A549 (cell line): Measurements from ENCODE around the gene ERAL1. TPM values are rescaled to one million over a fixed set of nuclear protein-coding genes. Genes with fewer than 3 reads are reported as not detected.

Experiments used
- ATAC-seq, 2 experiments: fragments of 200-7000 bp in 1 of 2; fragments of >200 bp in 1 of 2; cut with Nextera tagmentation in 1 of 2; cut with Tn5 transposase in 1 of 2; 3 replicates each; pipeline versions ENCODE4 v1.8.0 to v1.9.1; 2018 to 2020; ENCODE audit warnings: mild to moderate bottlenecking in 1 of 2, moderate library complexity in 1 of 2
- CTCF ChIA-PET: fragments of 300-600 bp; sonication (Branson Sonifier 250); formaldehyde crosslinking; extraction: SDS; loops from one replicate; lab custom pipeline; 2021; ENCODE audit warnings: antibody characterized with exemption, inconsistent platforms; lab: Yijun Ruan, JAX
- POLR2A ChIA-PET: fragments of 350-600 bp; formaldehyde crosslinking; extraction: SDS; loops from one replicate; lab custom pipeline; 2021; ENCODE audit warnings: antibody characterized with exemption, inconsistent platforms; lab: Yijun Ruan, JAX
- DNase-seq, 2 experiments: peaks; one replicate each; pipeline versions ENCODE4 v3.0.0 to v3.0.0-alpha.2; 2011 to 2016; ENCODE audit warnings: low read depth in 1 of 2, low spot score in 1 of 2
- FAIRE-seq: peaks from 2 replicates; lab custom pipeline; 2011; peaks lifted over from hg19 to GRCh38; lab: Jason Lieb, UNC
- H3K27ac ChIP-seq, 2 experiments: fragments of >200 bp; sonication (Bioruptor Twin); formaldehyde crosslinking; 3 replicates each; pipeline ENCODE4 v1.5.1; 2016 to 2017
- H3K4me1 ChIP-seq: fragments of >200 bp; sonication (Bioruptor Twin); formaldehyde crosslinking; 3 replicates; pipeline ENCODE4 v1.6.1; 2016
- H3K4me2 ChIP-seq: fragments of >200 bp; sonication (Bioruptor Twin); formaldehyde crosslinking; 3 replicates; pipeline ENCODE4 v1.6.1; 2016
- H3K4me3 ChIP-seq: fragments of >200 bp; sonication (Bioruptor Twin); formaldehyde crosslinking; 3 replicates; pipeline ENCODE4 v1.5.1; 2016
- H3K9me3 ChIP-seq: fragments of >200 bp; sonication (Bioruptor Twin); formaldehyde crosslinking; 3 replicates; pipeline ENCODE4 v1.6.1; 2016
- BCL3 ChIP-seq: fragments of >200 bp; sonication (Bioruptor Twin); formaldehyde crosslinking; IDR thresholded peaks from 3 replicates; pipeline ENCODE4 v1.6.1; 2016
- BHLHE40 ChIP-seq: IDR thresholded peaks from 2 replicates; pipeline ENCODE4 v1.6.1; 2012; ENCODE audit warnings: low read depth, low read length, inconsistent platforms
- CEBPB ChIP-seq, 2 experiments: fragments of >200 bp in 1 of 2; sonication (Bioruptor Twin) in 1 of 2; formaldehyde crosslinking in 1 of 2; IDR thresholded peaks; 2 replicates each; pipeline ENCODE4 v1.6.1; 2012 to 2016
- E2F6 ChIP-seq: IDR thresholded peaks from 2 replicates; pipeline ENCODE4 v1.6.1; 2012; ENCODE audit warnings: low read depth, borderline replicate concordance
- EHF ChIP-seq: fragments of 250-450 bp; sonication (Bioruptor Pico); IDR thresholded peaks from 2 replicates; pipeline ENCODE4 v1.5.0; 2020; ENCODE audit warnings: mild to moderate bottlenecking
- ESRRA ChIP-seq: fragments of 150-350 bp; IDR thresholded peaks from 2 replicates; pipeline ENCODE4 v1.6.1; 2014; ENCODE audit warnings: mild to moderate bottlenecking, low read length, borderline replicate concordance
- FOXS1 ChIP-seq: fragments of 250-450 bp; sonication (Bioruptor Pico); IDR thresholded peaks from 2 replicates; pipeline ENCODE4 v1.5.0; 2020; ENCODE audit warnings: mild to moderate bottlenecking, moderate library complexity
- HDAC2 ChIP-seq: fragments of 200-600 bp; sonication (generic); IDR thresholded peaks from 2 replicates; pipeline ENCODE4 v1.6.1; 2016
- HEYL ChIP-seq: fragments of 250-450 bp; sonication (Bioruptor Pico); IDR thresholded peaks from 2 replicates; pipeline ENCODE4 v1.8.0; 2021; ENCODE audit warnings: mild to moderate bottlenecking, moderate library complexity
- HOXA7 ChIP-seq: fragments of 250-450 bp; sonication (Bioruptor Pico); IDR thresholded peaks from 2 replicates; pipeline ENCODE4 v1.5.0; 2020; ENCODE audit warnings: mild to moderate bottlenecking, moderate library complexity
- HOXB13 ChIP-seq: fragments of 250-450 bp; sonication (Bioruptor Pico); IDR thresholded peaks from 2 replicates; pipeline ENCODE4 v1.5.0; 2020; ENCODE audit warnings: low read depth, mild to moderate bottlenecking, moderate library complexity
- KDM1A ChIP-seq: fragments of 200-600 bp; sonication (generic); IDR thresholded peaks from 2 replicates; pipeline ENCODE4 v1.6.1; 2016; ENCODE audit warnings: low read depth, mild to moderate bottlenecking
- MAFK ChIP-seq: fragments of 450-650 bp; IDR thresholded peaks from 2 replicates; pipeline ENCODE4 v1.6.1; 2014; ENCODE audit not compliant: partially characterized antibody
- NFE2L2 ChIP-seq: fragments of 150-350 bp; conservative IDR thresholded peaks from 2 replicates; pipeline ENCODE4 v1.6.1; 2014; ENCODE audit warnings: low read length
- POLR2AphosphoS2 ChIP-seq: conservative IDR thresholded peaks from 2 replicates; pipeline ENCODE4 v1.6.1; 2012; ENCODE audit warnings: low read length, improper control_type of control experiment, inconsistent platforms
- RAD21 ChIP-seq, 2 experiments: fragments of >200 bp in 1 of 2; sonication (Bioruptor Twin) in 1 of 2; formaldehyde crosslinking in 1 of 2; IDR thresholded peaks in 1 of 2; conservative IDR thresholded peaks in 1 of 2; 2 replicates in 1 of 2; 3 replicates in 1 of 2; pipeline ENCODE4 v1.6.1; 2012 to 2018; ENCODE audit warnings: inconsistent platforms in 1 of 2
- REST ChIP-seq: fragments of 200-600 bp; sonication (generic); IDR thresholded peaks from 2 replicates; pipeline ENCODE4 v1.6.1; 2016; ENCODE audit warnings: antibody characterized with exemption, mild to moderate bottlenecking, moderate library complexity
- RFX5 ChIP-seq: fragments of 450-650 bp; IDR thresholded peaks from 2 replicates; pipeline ENCODE4 v1.7.1; 2014; ENCODE audit warnings: antibody characterized with exemption, mild to moderate bottlenecking, moderate library complexity
- RNF2 ChIP-seq: fragments of 200-600 bp; sonication (generic); IDR thresholded peaks from 2 replicates; pipeline ENCODE4 v1.6.1; 2016; ENCODE audit warnings: low read depth, mild to moderate bottlenecking, antibody characterized with exemption, moderate library complexity, borderline replicate concordance
- TFCP2L1 ChIP-seq: fragments of 250-450 bp; sonication (Bioruptor Pico); IDR thresholded peaks from 2 replicates; pipeline ENCODE4 v1.5.0; 2021; ENCODE audit warnings: mild to moderate bottlenecking
- TP53 ChIP-seq: fragments of 250-450 bp; sonication (Bioruptor Pico); IDR thresholded peaks from 2 replicates; pipeline ENCODE4 v1.5.0; 2021; ENCODE audit warnings: mild to moderate bottlenecking, moderate library complexity
- ZC3H11A ChIP-seq: fragments of 450-650 bp; IDR thresholded peaks from 2 replicates; pipeline ENCODE4 v1.6.1; 2014; ENCODE audit warnings: antibody characterized with exemption, mild to moderate bottlenecking
- ZFP36 ChIP-seq: fragments of 450-650 bp; IDR thresholded peaks from 2 replicates; pipeline ENCODE4 v1.6.1; 2014; ENCODE audit warnings: borderline replicate concordance; ENCODE audit not compliant: partially characterized antibody
- ZNF302 ChIP-seq: fragments of 250-450 bp; sonication (Bioruptor Pico); IDR thresholded peaks from 2 replicates; pipeline ENCODE4 v1.9.0; 2021; ENCODE audit warnings: inconsistent platforms, mild to moderate bottlenecking, moderate library complexity
- ZSCAN20 ChIP-seq: fragments of 250-450 bp; sonication (Bioruptor Pico); IDR thresholded peaks from 2 replicates; pipeline ENCODE4 v1.8.0; 2022; ENCODE audit warnings: mild to moderate bottlenecking, moderate library complexity
- WGBS: methylation state at CpG from one replicate; pipeline ENCODE4 v1.1.6; 2017; ENCODE audit errors: missing lambda C conversion rate; 5-methylcytosine and 5-hydroxymethylcytosine counted together
- polyA plus RNA-seq, 4 experiments: library from polyadenylated mRNA; depleted of rRNA in 3 of 4; stranded (reverse); fragments of >200 nt; fragmentation: RNase III in 1 of 4; extraction: RNeasy Plus Mini Kit Qiagen cat#74134 plus additional on column Dnase treatment in 1 of 4; gene quantifications; 2 replicates in 3 of 4; 3 replicates in 1 of 4; pipeline ENCODE4 v1.2.3, GENCODE V29; 2011 to 2017

ERAL1 gene
- polyA plus RNA-seq, 2 of the 4 experiments (the other 2 are of a cell fraction): 78.9 to 88.3 TPM

GRCh38 chr17:28904800-28905199 is 50.0 kb downstream of the ERAL1 start:
- no peak overlapping the region for H3K27ac ChIP-seq
- no peak for TF ChIP-seq BCL3
- TF ChIP-seq BHLHE40: no peak
- no peak for TF ChIP-seq TP53 (CRISPR knock-in tag)
- TF ChIP-seq POLR2AphosphoS2: no peak
- TF ChIP-seq ZNF302 (CRISPR knock-in tag): no peak
- TF ChIP-seq HOXA7 (CRISPR knock-in tag): no peak
- no peak for TF ChIP-seq MAFK
- no peak for TF ChIP-seq NFE2L2
- TF ChIP-seq ZSCAN20 (CRISPR knock-in tag): no peak
- TF ChIP-seq HDAC2: no peak
- TF ChIP-seq ZFP36: no peak
- no peak for TF ChIP-seq TFCP2L1 (CRISPR knock-in tag)
- no peak for TF ChIP-seq RNF2
- TF ChIP-seq KDM1A: no peak
- no peak for TF ChIP-seq FOXS1 (CRISPR knock-in tag)
- TF ChIP-seq E2F6: no peak
- no peak for TF ChIP-seq REST
- no peak for TF ChIP-seq EHF (CRISPR knock-in tag)
- TF ChIP-seq, all 56 proteins: peak for 0
- DNase-seq: no peak
- Histone ChIP-seq H3K4me2 (no peak overlapping the region), H3K4me3 (no peak overlapping the region), H3K4me1 (peaks cover 19% of the 10 kb centered on the region), H3K9me3 (no peaks in the 10 kb centered on the region)
- no peak for FAIRE-seq
- ChIA-PET POLR2A (no interaction called here), CTCF (interaction anchor here (0.9 to 34.7 kb wide), 6 partner anchors 14 to 178 kb away, joined by 3 to 685 read pairs (median 82); partner anchors contain the start of genes NEK8 and TLCD1)
- 64% methylated on average over 4 of the region's 4 CpGs for WGBS
- ATAC-seq: no peak

GRCh38 chr17:28906276-28906675 is 51.5 kb downstream of the ERAL1 start:
- 94% methylated on average over 9 of the region's 9 CpGs for WGBS
- ChIA-PET CTCF (interaction anchor here (0.6 to 38.2 kb wide), 9 partner anchors 2 to 180 kb away, joined by 3 to 685 read pairs (median 5); partner anchors contain the start of genes DHRS13, FLOT2 and TLCD1), POLR2A (no interaction called here)
- H3K9me3 ChIP-seq: no peaks in the 10 kb centered on the region
- DNase-seq (no peak), ATAC-seq (no peak), FAIRE-seq (no peak)
- no peak overlapping the region for H3K4me2 ChIP-seq
- no peak overlapping the region for H3K27ac ChIP-seq
- peaks cover 19% of the 10 kb centered on the region for H3K4me1 ChIP-seq
- no peak for TF ChIP-seq HEYL
- no peak for TF ChIP-seq ZC3H11A
- no peak for TF ChIP-seq HOXA7 (CRISPR knock-in tag)
- TF ChIP-seq TFCP2L1 (CRISPR knock-in tag): no peak
- TF ChIP-seq ESRRA: no peak
- TF ChIP-seq HDAC2: no peak
- no peak for TF ChIP-seq RAD21 (conservative IDR thresholded peaks at IDR 0.05 in 1 of 2, IDR thresholded peaks at IDR 0.05 in 1 of 2)
- TF ChIP-seq RFX5: no peak
- TF ChIP-seq HOXB13: no peak
- no peak for TF ChIP-seq CEBPB (IDR thresholded peaks at IDR 0.05)
- H3K4me3 ChIP-seq: no peak overlapping the region
